H9 (cell line): ENCODE data around the gene DNAH8. TPM values are rescaled to one million over a fixed set of nuclear protein-coding genes. Genes with fewer than 3 reads are reported as not detected.

Source experiments
- DNase-seq: peaks from one replicate; pipeline ENCODE4 v3.0.0-alpha.2; 2017
- H2AFZ ChIP-seq: one replicate; pipeline ENCODE4 v1.6.1; 2013; ENCODE audit warnings: mild to moderate bottlenecking, low read length, control low read depth, moderate library complexity
- H2AK5ac ChIP-seq: 2 replicates; pipeline ENCODE4 v1.6.1; 2013; ENCODE audit warnings: low read length, control low read depth, mixed read lengths; ENCODE audit not compliant: insufficient read length
- H2BK120ac ChIP-seq: one replicate; pipeline ENCODE4 v1.6.1; 2013; ENCODE audit warnings: low read depth, mild to moderate bottlenecking, low read length, control low read depth, inconsistent platforms; ENCODE audit not compliant: poor library complexity, severe bottlenecking
- H2BK12ac ChIP-seq: 2 replicates; pipeline ENCODE4 v1.6.1; 2013; ENCODE audit warnings: low read length, control low read depth, mixed read lengths, low read depth; ENCODE audit not compliant: insufficient read length
- H2BK15ac ChIP-seq: 2 replicates; pipeline ENCODE4 v1.6.1; 2013; ENCODE audit warnings: low read depth, low read length, control low read depth
- H2BK20ac ChIP-seq: one replicate; pipeline ENCODE4 v1.6.1; 2013; ENCODE audit warnings: low read depth, mild to moderate bottlenecking, low read length, control low read depth, inconsistent platforms; ENCODE audit not compliant: poor library complexity, severe bottlenecking
- H2BK5ac ChIP-seq: 2 replicates; pipeline ENCODE4 v1.6.1; 2013; ENCODE audit warnings: low read length, control low read depth, mixed read lengths; ENCODE audit not compliant: insufficient read length
- H3K14ac ChIP-seq: 2 replicates; pipeline ENCODE4 v1.6.1; 2013; ENCODE audit warnings: low read length, control low read depth; ENCODE audit not compliant: insufficient read depth
- H3K18ac ChIP-seq: 2 replicates; pipeline ENCODE4 v1.6.1; 2013; ENCODE audit warnings: low read depth, mild to moderate bottlenecking, mixed read lengths, low read length, control low read depth; ENCODE audit not compliant: insufficient read length
- H3K23ac ChIP-seq: 2 replicates; pipeline ENCODE4 v1.6.1; 2013; ENCODE audit warnings: low read length, control low read depth, mixed read lengths, low read depth; ENCODE audit not compliant: insufficient read length
- H3K23me2 ChIP-seq: 2 replicates; pipeline ENCODE4 v1.6.1; 2013; ENCODE audit warnings: low read depth, mild to moderate bottlenecking, mixed read lengths, low read length, control low read depth; ENCODE audit not compliant: insufficient read length, poor library complexity, severe bottlenecking
- H3K27ac ChIP-seq: 2 replicates; pipeline ENCODE4 v1.5.1; 2013; ENCODE audit warnings: low read length, control low read depth, mixed read lengths, low read depth; ENCODE audit not compliant: insufficient read length
- H3K27me3 ChIP-seq: 2 replicates; pipeline ENCODE4 v1.6.1; 2013; ENCODE audit warnings: low read length, control low read depth, inconsistent platforms; ENCODE audit not compliant: insufficient read depth
- H3K4ac ChIP-seq: 2 replicates; pipeline ENCODE4 v1.6.1; 2013; ENCODE audit warnings: low read depth, mild to moderate bottlenecking, control low read depth, inconsistent platforms, low read length, moderate library complexity
- H3K4me1 ChIP-seq: 2 replicates; pipeline ENCODE4 v1.6.1; 2013; ENCODE audit warnings: low read length, control low read depth, inconsistent platforms; ENCODE audit not compliant: insufficient read depth
- H3K4me2 ChIP-seq: 2 replicates; pipeline ENCODE4 v1.6.1; 2013; ENCODE audit warnings: low read length, control low read depth, mixed read lengths; ENCODE audit not compliant: insufficient read length, insufficient read depth
- H3K56ac ChIP-seq: 2 replicates; pipeline ENCODE4 v1.6.1; 2013; ENCODE audit warnings: low read depth, mild to moderate bottlenecking, mixed read lengths, low read length, control low read depth; ENCODE audit not compliant: insufficient read length
- H3K79me1 ChIP-seq: 2 replicates; pipeline ENCODE4 v1.6.1; 2013; ENCODE audit warnings: low read depth, mild to moderate bottlenecking, moderate library complexity, low read length, control low read depth, inconsistent platforms; ENCODE audit not compliant: insufficient read depth, poor library complexity, severe bottlenecking
- H3K79me2 ChIP-seq: 2 replicates; pipeline ENCODE4 v1.6.1; 2013; ENCODE audit warnings: low read length, control low read depth, inconsistent platforms; ENCODE audit not compliant: insufficient read depth
- H3K9ac ChIP-seq: 2 replicates; pipeline ENCODE4 v1.6.1; 2013; ENCODE audit warnings: low read length, control low read depth, mixed read lengths; ENCODE audit not compliant: insufficient read length; ENCODE audit errors: extremely low read depth
- H3K9me3 ChIP-seq: one replicate; pipeline ENCODE4 v1.6.1; 2013; ENCODE audit warnings: low read depth, low read length, inconsistent platforms; ENCODE audit not compliant: control insufficient read depth
- H3T11ph ChIP-seq: one replicate; pipeline ENCODE4 v1.6.1; 2013; ENCODE audit warnings: mild to moderate bottlenecking, low read length, control low read depth, inconsistent platforms
- H4K20me1 ChIP-seq: one replicate; pipeline ENCODE4 v1.6.1; 2013; ENCODE audit not compliant: control insufficient read depth, insufficient read length, insufficient read depth
- H4K5ac ChIP-seq: 2 replicates; pipeline ENCODE4 v1.6.1; 2013; ENCODE audit warnings: low read depth, mild to moderate bottlenecking, mixed read lengths, low read length, control low read depth; ENCODE audit not compliant: insufficient read length
- H4K8ac ChIP-seq: replicated peaks from 2 replicates; pipeline ENCODE4 v1.6.1; 2013; ENCODE audit warnings: low read length, control low read depth, mixed read lengths, low read depth; ENCODE audit not compliant: insufficient read length
- H4K91ac ChIP-seq: 2 replicates; pipeline ENCODE4 v1.6.1; 2013; ENCODE audit warnings: low read depth, mild to moderate bottlenecking, moderate library complexity, mixed read lengths, low read length, control low read depth; ENCODE audit not compliant: insufficient read length
- H3K27ac Mint-ChIP-seq, 3 experiments: 2 replicates in 2 of 3; 3 replicates in 1 of 3; pipeline ENCODE4 v1.8.0; 2020 to 2021; ENCODE audit warnings: mixed read lengths in 3 of 3, mild to moderate bottlenecking in 1 of 3, moderate library complexity in 1 of 3
- H3K27me3 Mint-ChIP-seq: 2 replicates; pipeline ENCODE4 v1.8.0; 2021; ENCODE audit warnings: low read depth, mild to moderate bottlenecking, moderate library complexity, mixed read lengths
- H3K36me3 Mint-ChIP-seq, 3 experiments: 2 replicates in 2 of 3; 3 replicates in 1 of 3; pipeline ENCODE4 v1.8.0; 2020 to 2021; ENCODE audit warnings: low read depth in 3 of 3, mixed read lengths in 3 of 3; ENCODE audit not compliant: insufficient read depth in 1 of 3
- H3K4me1 Mint-ChIP-seq, 2 experiments: 2 replicates each; pipeline ENCODE4 v1.8.0; 2020; ENCODE audit warnings: mixed read lengths in 2 of 2
- H3K4me3 Mint-ChIP-seq, 2 experiments: 2 replicates in 1 of 2; 3 replicates in 1 of 2; pipeline ENCODE4 v1.8.0; 2020 to 2021; ENCODE audit warnings: mild to moderate bottlenecking in 2 of 2, mixed read lengths in 2 of 2, moderate library complexity in 1 of 2
- H3K9me3 Mint-ChIP-seq, 2 experiments: 2 replicates in 1 of 2; 3 replicates in 1 of 2; pipeline ENCODE4 v1.8.0; 2020; ENCODE audit warnings: mild to moderate bottlenecking in 2 of 2, mixed read lengths in 2 of 2, moderate library complexity in 1 of 2
- CTCF ChIP-seq: fragments of 200-600 bp; sonication (generic); conservative IDR thresholded peaks from 3 replicates; pipeline ENCODE4 v1.8.0; 2021; ENCODE audit warnings: antibody characterized with exemption, mild to moderate bottlenecking
- WGBS: extraction: QIAGEN DNeasy Blood & Tissue Kit; methylation state at CpG from one replicate; pipeline ENCODE4 v1.1.7; 2013; ENCODE audit warnings: missing lambda C conversion rate, low lambda C conversion rate, mixed read lengths; ENCODE audit not compliant: insufficient read length; ENCODE audit errors: extremely low coverage; 5-methylcytosine and 5-hydroxymethylcytosine counted together
- total RNA-seq: library from RNA; stranded (reverse); gene quantifications from 2 replicates; pipeline ENCODE4 v1.2.1, GENCODE V29; 2021

The DNAH8 gene
- total RNA-seq, 1 experiment from 2014 or later, result not detected

GRCh38 chr6:38976801-38977500, 261.8 kb downstream of the DNAH8 start:
- peaks cover 19 to 21% of the 10 kb centered on the region in 2 experiments for H3K4me1 Mint-ChIP-seq
- Histone ChIP-seq H3K9me3 (no peaks in the 10 kb centered on the region), H3K4ac (no peak overlapping the region), H2BK15ac (no peak overlapping the region), H2BK12ac (no peak overlapping the region), H3K23ac (no peak overlapping the region), H3K4me1 (no peaks in the 10 kb centered on the region; the same call in 1 of the 2 replicates), H2AK5ac (no peak overlapping the region), H3K18ac (no peak overlapping the region), H3K79me2 (no peaks in the 10 kb centered on the region; the same call in 1 of the 2 replicates), H3K27ac (no peak overlapping the region), H4K5ac (no peak overlapping the region), H3K56ac (no peak overlapping the region), H4K91ac (no peak overlapping the region), H3K79me1 (no peaks in the 10 kb centered on the region), H2BK20ac (no peak overlapping the region), H3K14ac (no peak overlapping the region), H3K4me2 (no peak overlapping the region), H3K27me3 (no peaks in the 10 kb centered on the region), H2BK120ac (no peak overlapping the region), H3K23me2 (no peaks in the 10 kb centered on the region), H2AFZ (no peak overlapping the region), H3T11ph (no peak overlapping the region), H4K20me1 (no peaks in the 10 kb centered on the region), H3K9ac (no peak overlapping the region), H4K8ac (no peak overlapping the region), H2BK5ac (no peak overlapping the region)
- no CpG with 5 or more reads among the region's 6 CpGs for WGBS
- H3K9me3 Mint-ChIP-seq, result no peaks in the 10 kb centered on the region
- no peak overlapping the region for H3K27ac Mint-ChIP-seq
- no peak overlapping the region for H3K4me3 Mint-ChIP-seq
- no peak for TF ChIP-seq CTCF
- no peak for DNase-seq
- no peaks in the 10 kb centered on the region for H3K36me3 Mint-ChIP-seq
- H3K27me3 Mint-ChIP-seq, result no peaks in the 10 kb centered on the region; the same call in 1 of the 2 replicates
